Esophagus muscularis mucosa (tissue), 4 donors: ENCODE results near the gene STYXL1. TPM values are rescaled to one million over a fixed set of nuclear protein-coding genes. Genes with fewer than 3 reads are reported as not detected.

ENCODE experiments used
- DNase-seq: peaks from one replicate; pipeline ENCODE4 v3.0.0-alpha.2; 2017; ENCODE audit errors: extremely low spot score
- H3K27ac ChIP-seq, 4 donors: fragments of 200-600 bp; sonication (generic); replicated peaks in 1 of 4; 1 replicate in 3 of 4; 2 replicates in 1 of 4; pipeline ENCODE4 v1.5.1; 2016 to 2019; ENCODE audit warnings: mild to moderate bottlenecking in 1 of 4
- H3K27me3 ChIP-seq, 4 donors: fragments of 200-600 bp; sonication (generic); one replicate each; pipeline versions ENCODE4 v1.5.1 to v1.6.0; 2016 to 2019
- H3K36me3 ChIP-seq, 4 donors: fragments of 200-600 bp; sonication (generic); one replicate each; pipeline ENCODE4 v1.5.1; 2016 to 2019
- H3K4me1 ChIP-seq, 4 donors: fragments of 200-600 bp; sonication (generic); one replicate each; pipeline ENCODE4 v1.5.1; 2016 to 2019
- H3K4me3 ChIP-seq, 4 donors: fragments of 200-600 bp; sonication (generic); 1 replicate in 2 of 4; 2 replicates in 2 of 4; pipeline ENCODE4 v1.5.1; 2016 to 2019; ENCODE audit warnings: mild to moderate bottlenecking in 4 of 4, moderate library complexity in 1 of 4
- H3K9me3 ChIP-seq, 4 donors: fragments of 200-600 bp; sonication (generic); 1 replicate in 3 of 4; 2 replicates in 1 of 4; pipeline ENCODE4 v1.5.1; 2016 to 2019
- EP300 ChIP-seq: sonication (generic); formaldehyde crosslinking; IDR thresholded peaks from one replicate; pipeline ENCODE4 v1.6.1; 2017; ENCODE audit warnings: antibody characterized with exemption
- POLR2A ChIP-seq: fragments of 450-650 bp; IDR thresholded peaks from one replicate; pipeline ENCODE4 v1.6.1; 2017; ENCODE audit warnings: antibody characterized with exemption, moderate library complexity, mild to moderate bottlenecking, low read depth
- POLR2AphosphoS5 ChIP-seq, 2 donors: sonication (generic); formaldehyde crosslinking; IDR thresholded peaks; one replicate each; pipeline ENCODE4 v1.6.1; 2017; ENCODE audit warnings: antibody characterized with exemption in 2 of 2
- WGBS: methylation state at CpG from one replicate; pipeline ENCODE4 v1.1.5; 2018; 5-methylcytosine and 5-hydroxymethylcytosine counted together
- intact Hi-C: fragments of 100-400 bp; cut with DNase I; formaldehyde crosslinking; loops from one replicate; pipeline ENCODE4 v1.15.1; 2023
- total RNA-seq, 4 donors: library from RNA; depleted of rRNA; stranded (reverse); fragments of >200 nt; gene quantifications; one replicate each; pipeline versions ENCODE4 v1.1.0 to v1.2.1, GENCODE V29; 2016
- TF ChIP-seq, protein P1 (sequence below), 3 experiments: fragments of 200-600 bp in 2 of 3; fragments of 450-650 bp in 1 of 3; sonication (generic) in 2 of 3; IDR thresholded peaks; one replicate each; pipeline ENCODE4 v1.5.1; 2017 to 2019; ENCODE audit warnings: antibody characterized with exemption in 3 of 3, mild to moderate bottlenecking in 2 of 3, moderate library complexity in 1 of 3

STYXL1 gene
- total RNA-seq, 4 donors from 2014 or later, result 13.9 to 20.0 (median 17.9) TPM

DNA sequence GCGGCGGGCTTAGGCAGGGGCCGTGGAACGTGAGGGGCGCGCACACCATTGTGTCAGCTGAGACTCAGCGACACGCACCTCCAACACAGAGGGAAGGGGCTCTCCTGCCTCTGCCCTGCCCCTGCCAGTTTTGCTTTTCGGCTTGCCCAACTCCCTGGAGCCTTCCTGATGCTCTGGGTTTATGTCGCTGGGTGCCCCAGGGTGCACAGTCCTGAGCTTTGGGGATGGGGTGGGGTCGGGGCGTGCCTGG lies 66.7 kb downstream of the STYXL1 start:
- Histone ChIP-seq H3K27me3 (no peaks in the 10 kb centered on the region), H3K4me3 (no peak overlapping the region), H3K9me3 (no peaks in the 10 kb centered on the region), H3K27ac (no peak overlapping the region), H3K4me1 (peaks cover 8 to 41% (median 13%) of the 10 kb centered on the region in 4 donors), H3K36me3 (peaks cover 28 to 82% (median 71%) of the 10 kb centered on the region in 4 donors)
- no peak for DNase-seq
- WGBS, result 80% methylated on average over 6 of the region's 12 CpGs
- intact Hi-C loops, result no loop called here
- TF ChIP-seq, protein P1, sequence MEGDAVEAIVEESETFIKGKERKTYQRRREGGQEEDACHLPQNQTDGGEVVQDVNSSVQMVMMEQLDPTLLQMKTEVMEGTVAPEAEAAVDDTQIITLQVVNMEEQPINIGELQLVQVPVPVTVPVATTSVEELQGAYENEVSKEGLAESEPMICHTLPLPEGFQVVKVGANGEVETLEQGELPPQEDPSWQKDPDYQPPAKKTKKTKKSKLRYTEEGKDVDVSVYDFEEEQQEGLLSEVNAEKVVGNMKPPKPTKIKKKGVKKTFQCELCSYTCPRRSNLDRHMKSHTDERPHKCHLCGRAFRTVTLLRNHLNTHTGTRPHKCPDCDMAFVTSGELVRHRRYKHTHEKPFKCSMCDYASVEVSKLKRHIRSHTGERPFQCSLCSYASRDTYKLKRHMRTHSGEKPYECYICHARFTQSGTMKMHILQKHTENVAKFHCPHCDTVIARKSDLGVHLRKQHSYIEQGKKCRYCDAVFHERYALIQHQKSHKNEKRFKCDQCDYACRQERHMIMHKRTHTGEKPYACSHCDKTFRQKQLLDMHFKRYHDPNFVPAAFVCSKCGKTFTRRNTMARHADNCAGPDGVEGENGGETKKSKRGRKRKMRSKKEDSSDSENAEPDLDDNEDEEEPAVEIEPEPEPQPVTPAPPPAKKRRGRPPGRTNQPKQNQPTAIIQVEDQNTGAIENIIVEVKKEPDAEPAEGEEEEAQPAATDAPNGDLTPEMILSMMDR (IDR thresholded peaks at IDR 0.05), result no peak
- TF ChIP-seq POLR2A (no peak), EP300 (no peak), POLR2AphosphoS5 (IDR thresholded peaks at IDR 0.05) (no peak)

DNA sequence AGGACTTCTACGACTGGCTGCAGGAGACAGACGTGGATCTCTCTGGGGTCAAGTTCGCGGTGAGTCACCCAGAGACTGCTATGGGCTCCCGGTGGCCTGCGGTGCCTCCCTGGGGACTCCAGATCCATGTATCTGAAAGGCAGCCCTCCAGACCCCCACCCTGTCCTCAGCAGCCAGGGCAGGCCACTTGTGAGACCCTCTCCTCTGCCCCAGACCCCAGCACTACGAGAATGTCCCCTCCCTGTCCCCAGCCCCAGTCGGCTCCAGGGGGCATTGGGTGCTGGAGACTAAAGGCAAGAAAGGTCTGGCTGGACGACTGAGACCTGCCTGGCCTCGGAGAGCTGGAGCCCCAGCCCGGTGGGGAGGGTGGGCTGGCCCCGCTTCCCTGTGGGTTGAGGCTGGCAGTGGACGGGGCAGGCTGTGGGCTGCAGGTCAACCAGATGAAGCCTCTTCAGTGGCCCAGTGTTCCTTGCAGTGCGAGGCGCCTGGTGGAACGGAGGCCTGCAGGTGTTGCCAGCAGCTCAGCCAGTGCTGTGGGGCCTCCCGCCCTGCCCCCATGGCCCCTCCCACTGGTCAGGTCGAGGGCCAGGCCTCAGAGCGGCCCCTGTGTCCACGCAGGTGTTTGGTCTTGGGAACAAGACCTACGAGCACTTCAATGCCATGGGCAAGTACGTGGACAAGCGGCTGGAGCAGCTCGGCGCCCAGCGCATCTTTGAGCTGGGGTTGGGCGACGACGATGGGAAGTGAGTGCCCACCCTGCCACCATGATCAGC lies 67.2 kb downstream of the STYXL1 start:
- H3K4me3 ChIP-seq, result no peak overlapping the region
- H3K36me3 ChIP-seq, result peaks cover 22 to 77% (median 66%) of the 10 kb centered on the region in 4 donors
- no peaks in the 10 kb centered on the region for H3K27me3 ChIP-seq
- TF ChIP-seq, protein P1 (IDR thresholded peaks at IDR 0.05), result no peak
- TF ChIP-seq EP300, result no peak
- TF ChIP-seq POLR2A, result no peak
- no peak for TF ChIP-seq POLR2AphosphoS5 (IDR thresholded peaks at IDR 0.05)
- H3K27ac ChIP-seq, result no peak overlapping the region
- WGBS, result 88% methylated on average over 14 of the region's 29 CpGs
- H3K4me1 ChIP-seq, result peaks cover 8 to 39% (median 13%) of the 10 kb centered on the region in 4 donors
- no peaks in the 10 kb centered on the region for H3K9me3 ChIP-seq
- intact Hi-C loops, result no loop called here
- no peak for DNase-seq

DNA sequence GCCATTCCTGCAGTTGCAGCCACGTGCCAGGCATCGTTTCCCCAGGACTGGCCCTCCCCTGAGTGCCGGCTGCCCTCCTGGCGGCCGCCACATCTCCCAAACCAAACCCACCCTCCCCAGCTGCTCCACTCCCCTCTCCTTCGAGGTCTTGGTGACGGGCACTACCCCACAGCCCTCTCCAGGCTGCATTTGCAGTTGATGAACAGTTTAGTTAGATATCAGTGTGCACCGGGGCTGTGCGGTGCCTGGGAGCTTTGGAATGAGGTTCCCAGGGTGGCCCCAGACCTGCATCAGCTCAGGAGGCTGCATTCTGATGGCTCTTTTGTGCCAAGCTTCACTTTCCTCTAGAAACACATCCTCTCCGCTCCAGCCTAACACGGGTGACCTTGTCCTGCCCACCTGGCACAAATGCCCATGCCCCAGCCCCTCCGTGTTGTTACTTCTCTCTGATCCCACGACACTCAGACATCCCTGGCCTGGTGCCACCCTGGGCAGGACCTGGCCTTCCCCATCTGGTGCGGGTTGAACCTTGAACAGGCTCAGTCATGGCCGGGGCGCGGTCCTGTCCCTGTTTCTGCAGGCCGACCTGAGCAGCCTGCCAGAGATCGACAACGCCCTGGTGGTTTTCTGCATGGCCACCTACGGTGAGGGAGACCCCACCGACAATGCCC lies 67.9 kb downstream of the STYXL1 start:
- intact Hi-C loops, result no loop called here
- no peak for DNase-seq

DNA sequence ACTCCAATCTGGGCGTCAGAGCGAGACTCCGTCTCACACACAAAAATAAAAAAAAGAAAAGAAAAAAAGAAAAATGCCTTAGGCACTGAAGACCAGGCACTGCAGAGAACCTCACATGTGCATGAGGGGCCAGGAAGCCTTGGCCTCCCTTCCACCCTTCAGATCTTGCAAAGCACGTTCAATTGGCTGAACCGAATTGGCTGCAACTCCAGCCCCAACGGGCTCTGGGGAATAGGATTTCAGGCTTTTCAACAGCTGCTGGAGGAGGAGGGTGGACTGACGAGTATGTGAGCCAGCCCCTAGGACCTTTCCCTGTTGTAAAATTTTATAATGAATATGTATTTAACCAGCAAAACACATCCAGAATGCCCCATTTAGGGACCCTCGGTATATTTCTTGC lies 70.1 kb downstream of the STYXL1 start:
- 73% methylated on average over 8 of the region's 8 CpGs for WGBS
- Histone ChIP-seq H3K27ac (no peak overlapping the region), H3K4me1 (peaks cover 8 to 36% (median 16%) of the 10 kb centered on the region in 4 donors), H3K9me3 (no peaks in the 10 kb centered on the region), H3K36me3 (peaks cover 11 to 65% (median 52%) of the 10 kb centered on the region in 4 donors), H3K27me3 (no peaks in the 10 kb centered on the region), H3K4me3 (no peak overlapping the region)
- TF ChIP-seq POLR2AphosphoS5 (IDR thresholded peaks at IDR 0.05), result peak; percentile 10 to 49
- TF ChIP-seq POLR2A, result no peak
- TF ChIP-seq EP300, result no peak
- TF ChIP-seq, protein P1 (IDR thresholded peaks at IDR 0.05), result no peak
- no peak for DNase-seq
- intact Hi-C loops, result no loop called here

More for the DNA sequence above, 67.9 kb downstream of the STYXL1 start:
- peaks cover 8 to 32% (median 13%) of the 10 kb centered on the region in 4 donors for H3K4me1 ChIP-seq
- H3K27me3 ChIP-seq, result no peaks in the 10 kb centered on the region
- TF ChIP-seq, protein P1 (IDR thresholded peaks at IDR 0.05), result no peak
- TF ChIP-seq POLR2A, result no peak
- WGBS, result 93% methylated on average over 11 of the region's 22 CpGs
- H3K9me3 ChIP-seq, result no peaks in the 10 kb centered on the region
- no peak overlapping the region for H3K27ac ChIP-seq
- H3K4me3 ChIP-seq, result no peak overlapping the region
- H3K36me3 ChIP-seq, result peaks cover 15 to 70% (median 59%) of the 10 kb centered on the region in 4 donors
